Heart left ventricle (tissue), 13 donors: ENCODE data around the gene MEGF8.

Source experiments
- POLR2A ChIP-seq, 2 donors: fragments of 450-650 bp; IDR thresholded peaks; one replicate each; pipeline ENCODE4 v1.6.1; 2017; ENCODE audit warnings: antibody characterized with exemption in 2 of 2, mild to moderate bottlenecking in 2 of 2, moderate library complexity in 2 of 2
- TF ChIP-seq, protein P1 (sequence below), 12 donors: fragments of 200-600 bp; sonication (generic) in 4 of 12; IDR thresholded peaks; one replicate each; pipeline versions ENCODE4 v1.5.0 to v1.8.0; 2018 to 2022; ENCODE audit warnings: antibody characterized with exemption in 12 of 12, mild to moderate bottlenecking in 5 of 12
- donor health status: ischemic (EF 13 %, LVEDD 7.1; RV severe dilation, severe dysfunction).
- donor health status: DM: no; HTN: yes; CAD: no.
- donor health status: DM: no; HTN: no; CAD: no.
- donor health status: ischemic (EF 25% LVEDD 6.9; RV normal size, moderate dysfunction).
- donor health status: ischemic (EF 25% LVEDD 5.7; RV mildly dilated, moderate dysfunction).
- donor health status: ischemic (EF 35%, LVEDD 5.7; RV mildly dilated, moderate dysfunction).
- donor health status: nonischemic (EF 11% LVEDD 7.7; RV severe dilation, severe dysfunction).
- donor health status: DM: yes; HTN: yes; CAD: no.
- donor health status: PGD.
- donor health status: ischemic (EF 29% LVEDD 5.4; RV normal size, mild dysfunction).
- donor health status: nonischemic (EF 23%, LVEDD 6.1; RV moderate dilation, normal function).

GRCh38 chr19:42370626-42371175 is 45.3 kb downstream of the MEGF8 start:
- TF ChIP-seq, protein P1, sequence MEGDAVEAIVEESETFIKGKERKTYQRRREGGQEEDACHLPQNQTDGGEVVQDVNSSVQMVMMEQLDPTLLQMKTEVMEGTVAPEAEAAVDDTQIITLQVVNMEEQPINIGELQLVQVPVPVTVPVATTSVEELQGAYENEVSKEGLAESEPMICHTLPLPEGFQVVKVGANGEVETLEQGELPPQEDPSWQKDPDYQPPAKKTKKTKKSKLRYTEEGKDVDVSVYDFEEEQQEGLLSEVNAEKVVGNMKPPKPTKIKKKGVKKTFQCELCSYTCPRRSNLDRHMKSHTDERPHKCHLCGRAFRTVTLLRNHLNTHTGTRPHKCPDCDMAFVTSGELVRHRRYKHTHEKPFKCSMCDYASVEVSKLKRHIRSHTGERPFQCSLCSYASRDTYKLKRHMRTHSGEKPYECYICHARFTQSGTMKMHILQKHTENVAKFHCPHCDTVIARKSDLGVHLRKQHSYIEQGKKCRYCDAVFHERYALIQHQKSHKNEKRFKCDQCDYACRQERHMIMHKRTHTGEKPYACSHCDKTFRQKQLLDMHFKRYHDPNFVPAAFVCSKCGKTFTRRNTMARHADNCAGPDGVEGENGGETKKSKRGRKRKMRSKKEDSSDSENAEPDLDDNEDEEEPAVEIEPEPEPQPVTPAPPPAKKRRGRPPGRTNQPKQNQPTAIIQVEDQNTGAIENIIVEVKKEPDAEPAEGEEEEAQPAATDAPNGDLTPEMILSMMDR (IDR thresholded peaks at IDR 0.05) = no peak
- TF ChIP-seq POLR2A (IDR thresholded peaks at IDR 0.05) = no peak
